ENCODE results near the gene CORO2B.

The CORO2B gene

GRCh38 chr15:68719672-68720071 lies 140.9 kb downstream of the CORO2B start:
- Histone ChIP-seq H3K4me1 (ENCODE audit: control insufficient read depth, insufficient read depth, low read length) (no peaks in the 10 kb centered on the region), H3K4me3 (ENCODE audit: low read depth, low read length) (no peak overlapping the region), H3K27ac (ENCODE audit: low read depth, low read length) (no peak overlapping the region), H3K36me3 (ENCODE audit: control insufficient read depth, insufficient read depth, low read length) (no peaks in the 10 kb centered on the region), H3K27me3 (ENCODE audit: control insufficient read depth, insufficient read depth, low read length) (no peaks in the 10 kb centered on the region), H3K9me3 (ENCODE audit: control insufficient read depth, insufficient read depth, low read length) (no peaks in the 10 kb centered on the region), H3K9ac (ENCODE audit: low read depth, low read length) (no peak overlapping the region)

GRCh38 chr15:68721886-68722285 lies 143.1 kb downstream of the CORO2B start:
- H3K27ac ChIP-seq (ENCODE audit: low read depth, low read length) = no peak overlapping the region
- H3K4me1 ChIP-seq (ENCODE audit: control insufficient read depth, insufficient read depth, low read length) = 0 out of 2 replicates have a peak, but pooled peaks cover 3% of the 10 kb centered on the region
- H3K9me3 ChIP-seq (ENCODE audit: control insufficient read depth, insufficient read depth, low read length) = no peaks in the 10 kb centered on the region
- no peak overlapping the region for H3K4me3 ChIP-seq (ENCODE audit: low read depth, low read length)
- H3K36me3 ChIP-seq (ENCODE audit: control insufficient read depth, insufficient read depth, low read length) = no peaks in the 10 kb centered on the region
- no peak overlapping the region for H3K9ac ChIP-seq (ENCODE audit: low read depth, low read length)
- no peaks in the 10 kb centered on the region for H3K27me3 ChIP-seq (ENCODE audit: control insufficient read depth, insufficient read depth, low read length)

GRCh38 chr15:68725736-68726135 lies 146.9 kb downstream of the CORO2B start:
- Histone ChIP-seq H3K9ac (ENCODE audit: low read depth, low read length) (no peak overlapping the region), H3K27ac (ENCODE audit: low read depth, low read length) (no peak overlapping the region), H3K27me3 (ENCODE audit: control insufficient read depth, insufficient read depth, low read length) (no peaks in the 10 kb centered on the region), H3K4me1 (ENCODE audit: control insufficient read depth, insufficient read depth, low read length) (peaks cover 3% of the 10 kb centered on the region; the same call in 1 of the 2 replicates), H3K36me3 (ENCODE audit: control insufficient read depth, insufficient read depth, low read length) (no peaks in the 10 kb centered on the region), H3K4me3 (ENCODE audit: low read depth, low read length) (no peak overlapping the region), H3K9me3 (ENCODE audit: control insufficient read depth, insufficient read depth, low read length) (no peaks in the 10 kb centered on the region)

GRCh38 chr15:68726246-68726645 lies 147.5 kb downstream of the CORO2B start:
- Histone ChIP-seq H3K9me3 (ENCODE audit: control insufficient read depth, insufficient read depth, low read length) (no peaks in the 10 kb centered on the region), H3K4me1 (ENCODE audit: control insufficient read depth, insufficient read depth, low read length) (peaks cover 3% of the 10 kb centered on the region; the same call in 1 of the 2 replicates), H3K9ac (ENCODE audit: low read depth, low read length) (no peak overlapping the region), H3K4me3 (ENCODE audit: low read depth, low read length) (no peak overlapping the region), H3K27me3 (ENCODE audit: control insufficient read depth, insufficient read depth, low read length) (no peaks in the 10 kb centered on the region), H3K27ac (ENCODE audit: low read depth, low read length) (no peak overlapping the region), H3K36me3 (ENCODE audit: control insufficient read depth, insufficient read depth, low read length) (no peaks in the 10 kb centered on the region)

- no peaks in the 10 kb centered on the region for H3K36me3 ChIP-seq (ENCODE audit: control insufficient read depth, insufficient read depth, low read length)
- H3K27me3 ChIP-seq (ENCODE audit: control insufficient read depth, insufficient read depth, low read length) = no peaks in the 10 kb centered on the region
- no peak overlapping the region for H3K9ac ChIP-seq (ENCODE audit: low read depth, low read length)
- H3K9me3 ChIP-seq (ENCODE audit: control insufficient read depth, insufficient read depth, low read length) = no peaks in the 10 kb centered on the region
- no peak overlapping the region for H3K27ac ChIP-seq (ENCODE audit: low read depth, low read length)
- H3K4me3 ChIP-seq (ENCODE audit: low read depth, low read length) = no peak overlapping the region
- peaks cover 6% of the 10 kb centered on the region; the same call in 1 of the 2 replicates for H3K4me1 ChIP-seq (ENCODE audit: control insufficient read depth, insufficient read depth, low read length)
Observed at GRCh38 chr15:68729789-68730411, 151.1 kb downstream of the CORO2B start.

- Histone ChIP-seq H3K4me3 (ENCODE audit: low read depth, low read length) (no peak overlapping the region), H3K27ac (ENCODE audit: low read depth, low read length) (no peak overlapping the region), H3K27me3 (ENCODE audit: control insufficient read depth, insufficient read depth, low read length) (no peaks in the 10 kb centered on the region), H3K4me1 (ENCODE audit: control insufficient read depth, insufficient read depth, low read length) (peaks cover 5% of the 10 kb centered on the region; the same call in 1 of the 2 replicates), H3K36me3 (ENCODE audit: control insufficient read depth, insufficient read depth, low read length) (no peaks in the 10 kb centered on the region), H3K9ac (ENCODE audit: low read depth, low read length) (no peak overlapping the region), H3K9me3 (ENCODE audit: control insufficient read depth, insufficient read depth, low read length) (no peaks in the 10 kb centered on the region)
Observed at GRCh38 chr15:68730471-68730919, 151.7 kb downstream of the CORO2B start.

GRCh38 chr15:68730976-68731897 lies 152.4 kb downstream of the CORO2B start:
- no peak overlapping the region for H3K4me3 ChIP-seq (ENCODE audit: low read depth, low read length)
- no peak overlapping the region for H3K9ac ChIP-seq (ENCODE audit: low read depth, low read length)
- no peaks in the 10 kb centered on the region for H3K27me3 ChIP-seq (ENCODE audit: control insufficient read depth, insufficient read depth, low read length)
- no peaks in the 10 kb centered on the region for H3K9me3 ChIP-seq (ENCODE audit: control insufficient read depth, insufficient read depth, low read length)
- H3K27ac ChIP-seq (ENCODE audit: low read depth, low read length) = no peak overlapping the region
- no peaks in the 10 kb centered on the region for H3K36me3 ChIP-seq (ENCODE audit: control insufficient read depth, insufficient read depth, low read length)
- H3K4me1 ChIP-seq (ENCODE audit: control insufficient read depth, insufficient read depth, low read length) = peaks cover 3% of the 10 kb centered on the region; the same call in 1 of the 2 replicates

GRCh38 chr15:68732451-68732850 lies 153.7 kb downstream of the CORO2B start:
- H3K27me3 ChIP-seq (ENCODE audit: control insufficient read depth, insufficient read depth, low read length) = no peaks in the 10 kb centered on the region
- no peak overlapping the region for H3K27ac ChIP-seq (ENCODE audit: low read depth, low read length)
- no peaks in the 10 kb centered on the region for H3K36me3 ChIP-seq (ENCODE audit: control insufficient read depth, insufficient read depth, low read length)
- peaks cover 3% of the 10 kb centered on the region; the same call in 1 of the 2 replicates for H3K4me1 ChIP-seq (ENCODE audit: control insufficient read depth, insufficient read depth, low read length)
- H3K9ac ChIP-seq (ENCODE audit: low read depth, low read length) = no peak overlapping the region
- H3K9me3 ChIP-seq (ENCODE audit: control insufficient read depth, insufficient read depth, low read length) = no peaks in the 10 kb centered on the region
- no peak overlapping the region for H3K4me3 ChIP-seq (ENCODE audit: low read depth, low read length)

- peaks cover 3% of the 10 kb centered on the region; the same call in 1 of the 2 replicates for H3K4me1 ChIP-seq (ENCODE audit: control insufficient read depth, insufficient read depth, low read length)
- no peak overlapping the region for H3K9ac ChIP-seq (ENCODE audit: low read depth, low read length)
- H3K36me3 ChIP-seq (ENCODE audit: control insufficient read depth, insufficient read depth, low read length) = no peaks in the 10 kb centered on the region
- no peak overlapping the region for H3K4me3 ChIP-seq (ENCODE audit: low read depth, low read length)
- H3K27me3 ChIP-seq (ENCODE audit: control insufficient read depth, insufficient read depth, low read length) = no peaks in the 10 kb centered on the region
- no peaks in the 10 kb centered on the region for H3K9me3 ChIP-seq (ENCODE audit: control insufficient read depth, insufficient read depth, low read length)
- no peak overlapping the region for H3K27ac ChIP-seq (ENCODE audit: low read depth, low read length)
Observed at GRCh38 chr15:68733666-68734065, 154.9 kb downstream of the CORO2B start.

- no peak overlapping the region for H3K9ac ChIP-seq (ENCODE audit: low read depth, low read length)
- H3K27ac ChIP-seq (ENCODE audit: low read depth, low read length) = no peak overlapping the region
- H3K4me1 ChIP-seq (ENCODE audit: control insufficient read depth, insufficient read depth, low read length) = peaks cover 3% of the 10 kb centered on the region; the same call in 1 of the 2 replicates
Observed at GRCh38 chr15:68734352-68734751, 155.6 kb downstream of the CORO2B start.

GRCh38 chr15:68734881-68735280 lies 156.1 kb downstream of the CORO2B start:
- Histone ChIP-seq H3K27ac (ENCODE audit: low read depth, low read length) (no peak overlapping the region), H3K4me1 (ENCODE audit: control insufficient read depth, insufficient read depth, low read length) (peaks cover 3% of the 10 kb centered on the region; the same call in 1 of the 2 replicates), H3K9me3 (ENCODE audit: control insufficient read depth, insufficient read depth, low read length) (no peaks in the 10 kb centered on the region), H3K27me3 (ENCODE audit: control insufficient read depth, insufficient read depth, low read length) (no peaks in the 10 kb centered on the region), H3K9ac (ENCODE audit: low read depth, low read length) (no peak overlapping the region), H3K4me3 (ENCODE audit: low read depth, low read length) (no peak overlapping the region), H3K36me3 (ENCODE audit: control insufficient read depth, insufficient read depth, low read length) (no peaks in the 10 kb centered on the region)

More at GRCh38 chr15:68734352-68734751, 155.6 kb downstream of the CORO2B start:
- Histone ChIP-seq H3K4me3 (ENCODE audit: low read depth, low read length) (no peak overlapping the region), H3K36me3 (ENCODE audit: control insufficient read depth, insufficient read depth, low read length) (no peaks in the 10 kb centered on the region), H3K27me3 (ENCODE audit: control insufficient read depth, insufficient read depth, low read length) (no peaks in the 10 kb centered on the region), H3K9me3 (ENCODE audit: control insufficient read depth, insufficient read depth, low read length) (no peaks in the 10 kb centered on the region)

Data from HUES48 (cell line).